Stimulated activated CD8-positive, alpha-beta memory T cell treated with anti-CD3 and anti-CD28 coated beads, Interleukin-12 subunit alpha, Interleukin-12 subunit beta, amount 100 ng/mL, for 1 hour (primary cell): ENCODE measurements around the gene CXCR6.

Source experiments
- DNase-seq: peaks from one replicate; pipeline ENCODE4 v3.0.0-alpha.2; 2020; ENCODE audit warnings: low read depth

CXCR6 gene

DNA sequence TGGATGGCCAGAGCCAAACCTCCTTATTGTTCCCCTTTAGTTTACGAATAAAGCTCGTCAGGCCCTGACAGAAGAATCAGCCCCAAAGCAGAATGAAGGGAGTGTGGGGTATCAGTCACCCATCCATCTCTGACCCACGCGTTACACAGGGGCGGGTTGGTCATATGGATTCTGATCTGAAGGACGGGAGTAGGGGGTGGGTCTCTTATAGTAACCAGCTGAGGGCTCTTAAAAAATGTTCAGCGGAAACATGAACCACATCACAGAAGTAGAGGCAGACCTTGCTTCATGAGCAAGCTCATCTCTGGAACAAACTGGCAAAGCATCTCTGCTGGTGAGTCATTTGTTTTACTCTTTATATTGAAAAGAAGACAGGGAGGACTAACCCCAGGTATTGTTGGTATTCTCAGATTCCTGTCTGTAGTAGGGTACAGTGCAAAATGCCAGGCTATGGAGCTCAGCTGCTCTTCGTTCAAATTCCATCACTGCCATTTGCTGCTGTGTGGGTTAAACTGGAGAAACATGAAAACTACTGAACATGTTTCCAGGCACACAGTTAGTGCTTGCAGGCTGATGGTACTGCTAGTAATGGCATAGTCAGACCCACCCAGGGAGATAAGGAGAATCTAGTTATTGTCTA is at the start of gene CXCR6:
Gene CXCR6, plus strand, starts transcription at position 258 of the 640 bp plus-strand sequence. CDS start 3,018 bp downstream, outside the sequence.
- peak; percentile 13 for DNase-seq

- DNase-seq = no peak
Measured at GRCh38 chr3:45894015-45894414, 49.2 kb upstream of the CXCR6 start.

DNA sequence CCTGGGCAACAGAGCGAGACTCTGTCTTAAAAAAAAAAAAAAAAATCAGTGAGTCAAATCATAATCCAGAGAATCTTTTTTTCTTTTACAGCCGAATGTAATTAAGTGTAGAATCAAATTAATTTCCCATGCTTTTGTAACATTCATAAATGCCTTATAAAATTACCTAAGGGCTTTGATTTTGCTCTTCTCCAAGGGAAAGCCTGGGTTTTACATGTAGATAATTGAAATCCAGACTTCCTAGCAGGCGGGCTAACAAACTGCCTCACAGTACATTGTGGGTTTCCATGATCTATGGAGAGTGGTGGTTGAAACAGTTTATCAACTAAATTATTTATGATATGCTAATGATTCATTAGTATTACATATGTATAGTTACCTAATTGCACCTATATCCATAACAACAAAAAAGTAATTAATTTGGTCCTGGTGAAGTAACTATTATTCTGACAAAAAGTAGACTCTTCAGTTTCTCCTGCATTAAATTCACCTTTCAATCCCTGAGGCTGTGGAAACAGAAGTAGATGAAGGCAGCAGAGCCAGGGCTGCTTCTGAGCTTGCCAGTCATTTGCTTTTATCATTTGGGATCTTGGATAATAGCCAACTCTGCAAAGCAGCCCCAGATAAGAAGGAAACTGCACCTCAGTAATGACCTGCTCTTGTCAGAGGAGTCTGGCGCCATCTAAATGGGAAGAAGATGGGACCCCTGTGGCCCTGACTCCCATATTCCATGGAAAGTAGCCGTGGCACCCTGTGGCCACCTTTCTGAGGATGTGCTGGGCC is 47.4 kb upstream of the CXCR6 start:
- no peak for DNase-seq

- no peak for DNase-seq
Measured at GRCh38 chr3:45896956-45897355, 46.3 kb upstream of the CXCR6 start.

- DNase-seq = no peak
Measured at GRCh38 chr3:45904931-45905330, 38.3 kb upstream of the CXCR6 start.

DNA sequence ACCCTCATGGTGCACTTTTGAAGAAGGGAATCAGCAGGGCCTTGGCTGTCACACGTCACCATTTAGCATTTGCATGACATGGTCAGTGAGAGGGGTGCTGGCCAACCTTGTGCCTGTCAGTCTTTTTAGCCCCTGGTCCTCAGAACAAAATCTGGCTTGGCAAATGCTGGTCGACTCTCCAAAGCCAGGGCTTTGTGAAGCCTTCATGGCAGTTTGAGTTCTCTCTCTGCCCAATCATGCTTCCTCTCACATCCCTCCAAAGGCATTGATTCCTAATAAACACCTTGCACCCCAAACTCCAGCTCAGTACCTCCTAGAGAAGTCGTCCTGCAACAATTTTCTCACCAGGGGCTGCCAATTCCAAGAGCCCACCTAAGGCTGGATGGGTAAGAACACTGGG is 37.5 kb upstream of the CXCR6 start:
- no peak for DNase-seq

- DNase-seq = no peak
Measured at GRCh38 chr3:45906681-45907407, 36.4 kb upstream of the CXCR6 start.

- no peak for DNase-seq
Measured at GRCh38 chr3:45907769-45908705, 35.2 kb upstream of the CXCR6 start.

GRCh38 chr3:45908761-45909160 is 34.5 kb upstream of the CXCR6 start:
- no peak for DNase-seq

DNA sequence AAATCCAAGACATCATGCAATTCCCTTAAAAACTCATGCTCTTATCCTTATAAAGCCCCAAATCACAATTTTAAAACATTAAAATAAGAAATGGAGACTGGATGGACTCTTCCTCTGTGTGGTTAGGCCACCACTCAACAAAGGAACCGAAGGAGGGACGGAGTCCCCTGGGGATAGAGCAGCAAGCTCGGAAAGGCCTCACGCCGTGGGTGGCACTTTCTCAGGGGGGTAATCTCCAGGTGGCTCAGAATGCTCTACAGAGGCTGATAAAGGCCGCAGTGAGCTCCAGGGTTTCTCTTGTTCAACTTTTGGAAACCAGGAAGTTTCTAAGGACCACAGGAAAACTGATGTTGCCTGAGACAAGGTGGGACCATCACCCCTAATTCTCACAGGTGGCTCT is 33.7 kb upstream of the CXCR6 start:
- no peak for DNase-seq

DNA sequence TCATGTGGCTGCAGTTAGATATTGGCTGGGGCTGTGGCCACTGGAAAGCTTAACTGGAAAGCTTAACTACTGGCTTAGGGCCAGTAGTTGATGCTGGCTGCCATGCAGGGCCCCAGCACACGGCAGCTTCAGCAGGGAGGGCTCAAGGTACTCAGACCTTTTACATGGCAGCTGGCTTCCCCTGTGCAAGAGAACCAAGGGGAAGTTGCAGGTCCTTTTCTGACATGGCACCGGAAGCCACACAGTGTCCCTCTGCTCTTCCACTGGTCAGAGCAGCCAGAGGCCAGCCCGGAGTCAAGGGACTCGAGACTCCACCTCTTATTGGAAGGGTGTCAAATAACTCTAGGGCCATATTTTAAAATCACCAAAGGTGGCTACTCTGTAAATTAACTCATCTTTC is 32.4 kb upstream of the CXCR6 start:
- no peak for DNase-seq

DNA sequence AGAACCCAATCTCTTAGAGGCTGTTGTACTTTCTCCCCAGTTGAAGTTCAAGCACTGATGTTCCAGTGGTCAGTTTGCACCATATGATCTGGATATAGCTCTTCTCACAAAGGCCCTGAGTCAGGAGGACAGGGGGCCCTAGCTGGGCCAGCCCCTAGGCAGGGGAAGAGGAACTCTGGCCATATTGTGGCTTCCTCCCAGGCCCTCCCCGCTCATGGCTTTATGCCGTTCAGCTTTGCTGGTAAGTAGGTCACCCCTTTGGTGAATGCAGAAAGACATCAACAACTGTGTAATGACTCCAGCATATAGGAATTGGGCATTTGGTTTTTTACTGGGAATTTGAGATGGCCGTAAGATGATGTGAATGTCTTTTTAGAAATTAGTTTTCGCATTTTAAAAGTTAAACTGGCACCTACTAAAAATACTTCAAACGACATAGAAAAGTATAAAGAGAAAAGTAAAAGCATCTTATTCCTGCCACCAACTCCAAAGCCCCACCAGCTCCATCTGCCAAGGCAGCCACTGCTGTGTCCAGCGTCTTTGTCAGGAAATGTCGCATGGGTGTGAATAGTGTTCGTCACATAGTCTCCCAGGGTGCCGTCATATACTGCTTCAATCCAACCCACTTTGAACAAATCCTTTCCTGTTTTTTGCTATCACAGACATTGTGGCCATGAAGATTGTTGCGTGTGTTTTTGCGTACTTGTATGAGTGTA is 31.6 kb upstream of the CXCR6 start:
- DNase-seq = no peak

DNA sequence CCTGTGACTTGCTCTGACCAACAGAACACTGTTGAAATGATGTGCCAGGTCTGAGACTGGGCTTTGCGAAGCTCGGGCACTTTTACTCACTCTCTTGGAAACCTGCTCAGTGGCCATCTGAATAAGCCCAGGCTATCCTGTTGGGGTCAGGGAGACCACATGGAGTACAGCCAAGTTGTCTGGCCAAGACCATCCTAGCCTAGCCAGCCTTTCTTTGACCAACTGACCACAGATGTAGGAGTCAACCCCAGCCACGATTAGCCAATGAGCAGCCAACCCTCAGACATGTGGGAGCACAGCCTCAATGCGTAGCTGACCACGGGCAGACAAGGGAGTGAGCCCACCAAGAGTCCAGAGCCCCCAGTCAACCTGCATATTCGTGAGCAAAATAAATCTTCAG is 30.8 kb upstream of the CXCR6 start:
- DNase-seq = no peak

DNA sequence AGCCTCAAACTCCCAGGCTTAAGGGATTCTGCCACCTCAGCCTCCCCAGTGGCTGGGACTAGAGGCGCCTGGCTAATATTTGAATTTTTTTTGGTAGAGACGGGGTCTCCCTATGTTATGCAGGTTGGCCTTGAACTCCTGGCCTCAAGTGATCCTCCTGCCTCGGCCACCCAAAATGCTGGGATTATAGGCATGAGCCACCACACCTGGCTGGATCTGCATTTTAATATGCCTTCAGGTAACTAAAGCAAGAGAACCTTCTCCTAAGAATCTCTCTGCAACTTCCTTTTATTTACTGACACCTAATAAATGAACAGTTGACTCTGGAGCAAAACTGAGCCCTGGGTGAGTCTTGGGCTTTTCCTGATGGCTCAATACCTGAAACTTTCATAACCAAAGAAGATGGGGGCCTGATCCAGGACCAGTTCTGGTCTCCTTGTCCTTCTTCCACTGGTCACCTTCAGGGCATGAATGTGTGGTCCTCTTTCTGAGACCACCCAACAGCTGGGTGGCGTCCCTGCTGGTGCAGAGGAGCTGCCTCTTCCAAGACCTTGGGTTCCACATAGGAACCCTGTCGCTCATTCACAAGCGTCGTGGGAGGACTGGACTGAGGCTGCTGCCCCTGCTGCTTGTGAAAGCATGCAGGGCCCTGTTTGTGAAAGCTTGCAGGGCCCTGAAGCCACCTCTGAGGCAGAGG is 28.8 kb upstream of the CXCR6 start:
- DNase-seq = no peak

DNA sequence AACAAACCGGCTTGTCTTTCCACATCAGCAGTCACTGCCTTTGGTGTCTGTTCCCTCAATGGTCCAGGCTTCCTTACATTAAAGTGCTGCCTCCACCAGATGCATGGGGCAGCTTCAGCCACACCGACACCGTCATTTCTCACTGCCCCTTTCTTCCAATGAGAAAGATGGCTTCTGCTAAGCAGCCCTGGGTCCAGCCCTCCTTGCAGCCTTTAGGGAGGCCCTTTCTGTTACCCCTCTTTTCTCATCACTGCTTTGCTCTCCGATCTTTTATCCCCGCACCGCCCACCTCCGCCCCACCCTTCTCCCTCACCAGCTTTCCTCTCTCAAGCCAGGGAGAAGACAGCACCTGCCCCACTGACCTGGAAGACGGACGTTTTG is 28.2 kb upstream of the CXCR6 start:
- no peak for DNase-seq

DNA sequence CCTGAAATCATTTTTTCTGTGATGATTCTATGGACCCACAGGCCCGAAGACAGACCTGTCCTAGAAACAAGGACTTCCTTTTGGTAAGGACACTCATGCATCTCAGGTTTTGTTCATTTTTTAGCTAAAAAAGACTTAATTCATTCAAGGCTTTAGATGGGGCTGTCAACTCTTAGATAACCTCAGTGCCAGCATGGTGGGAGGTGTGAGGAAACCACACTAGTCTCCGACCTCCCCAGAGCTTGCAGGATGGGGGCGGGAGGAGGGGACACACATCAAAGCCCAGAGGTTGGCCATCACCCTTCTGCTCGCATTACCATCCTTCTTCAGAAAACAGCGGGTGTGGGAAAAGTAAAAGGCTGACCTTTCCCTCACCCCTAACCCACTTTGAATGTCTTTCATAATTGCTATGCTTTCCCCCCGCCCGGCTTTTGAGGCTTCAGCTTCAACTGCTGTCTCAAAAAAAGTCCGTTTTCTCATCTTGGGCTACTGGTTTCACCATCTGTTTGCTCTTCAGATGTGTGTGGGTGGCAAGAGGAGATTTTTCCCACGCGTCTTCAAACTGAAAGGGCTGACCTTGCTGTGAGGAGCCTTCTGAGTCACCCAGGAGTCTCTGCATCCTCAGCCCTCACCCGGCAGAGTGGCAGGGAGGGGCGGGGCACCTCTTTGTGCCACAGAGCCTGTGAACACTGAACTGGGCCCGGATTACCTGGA is 27.6 kb upstream of the CXCR6 start:
- peak; percentile 57 for DNase-seq

- no peak for DNase-seq
Measured at GRCh38 chr3:45917146-45917898, 25.9 kb upstream of the CXCR6 start.

DNA sequence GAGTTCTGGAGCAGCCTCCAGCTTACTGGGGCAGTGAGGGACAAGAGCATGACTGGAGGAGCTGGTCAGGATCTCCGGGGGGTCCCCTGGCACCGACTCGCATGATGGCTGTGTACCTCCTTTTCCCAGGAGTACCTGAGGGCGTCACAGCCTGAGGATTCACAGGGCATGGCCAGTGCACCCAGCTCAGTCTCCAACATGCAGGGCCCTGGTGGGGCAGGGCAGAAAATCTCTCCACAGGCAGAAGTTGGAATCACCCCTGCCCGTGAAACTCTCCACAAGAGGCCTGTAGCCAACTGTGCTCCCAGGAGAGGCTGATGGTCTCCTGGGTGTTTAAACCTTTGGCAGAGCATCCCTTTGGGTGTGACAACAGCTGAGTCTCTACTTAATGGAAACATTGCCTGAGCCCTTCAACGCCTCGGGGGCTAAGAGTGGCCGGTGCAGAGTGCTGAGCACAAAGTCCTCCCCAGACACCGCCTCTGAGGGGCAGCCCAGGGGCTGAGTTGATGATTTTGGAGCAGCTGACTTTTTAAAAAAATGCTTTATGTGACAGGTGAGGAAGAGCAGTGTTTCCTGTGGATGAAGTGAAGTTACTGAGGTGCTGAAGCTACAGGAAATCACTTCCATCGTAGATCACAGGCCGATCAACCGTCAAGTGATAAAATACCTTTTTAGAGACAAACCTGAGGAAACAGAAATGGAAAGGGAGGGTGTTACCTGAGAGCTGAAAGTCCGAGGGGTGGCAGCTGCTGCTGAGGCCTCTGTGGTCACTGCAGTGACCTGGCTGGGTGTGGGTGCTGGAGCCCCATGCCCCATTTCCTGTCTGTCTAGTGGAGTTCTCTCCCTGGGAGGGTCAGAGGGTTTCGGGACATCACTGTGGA is 21.9 kb upstream of the CXCR6 start:
- no peak for DNase-seq

GRCh38 chr3:45922039-45922326 is 21.3 kb upstream of the CXCR6 start:
- no peak for DNase-seq
